Liver (tissue), 9 donors: ENCODE measurements around the gene SPTBN5. TPM values are rescaled to one million over a fixed set of nuclear protein-coding genes. Genes with fewer than 3 reads are reported as not detected.

Experiments used
- DNase-seq: peaks from one replicate; pipeline ENCODE4 v3.0.0-alpha.2; 2017; ENCODE audit warnings: low spot score
- H3K27ac ChIP-seq, 2 donors: one replicate each; pipeline ENCODE4 v1.7.0; 2013; ENCODE audit warnings: inconsistent platforms in 2 of 2, low read length in 2 of 2, control low read depth in 1 of 2, low read depth in 1 of 2, mild to moderate bottlenecking in 1 of 2
- H3K27me3 ChIP-seq, 4 donors: one replicate each; pipeline versions ENCODE4 v1.6.1 to v1.7.0; 2013; ENCODE audit warnings: low read length in 3 of 4, inconsistent platforms in 1 of 4, mild to moderate bottlenecking in 1 of 4, moderate library complexity in 1 of 4; ENCODE audit not compliant: control insufficient read depth in 4 of 4, insufficient read depth in 4 of 4
- H3K36me3 ChIP-seq, 4 donors: one replicate each; pipeline versions ENCODE4 v1.6.1 to v1.7.0; 2013; ENCODE audit warnings: low read length in 3 of 4, mild to moderate bottlenecking in 3 of 4, low read depth in 1 of 4, moderate library complexity in 1 of 4; ENCODE audit not compliant: control insufficient read depth in 4 of 4, insufficient read depth in 3 of 4
- H3K4me1 ChIP-seq, 4 donors: one replicate each; pipeline versions ENCODE4 v1.6.1 to v1.7.0; 2013; ENCODE audit warnings: low read length in 3 of 4, mild to moderate bottlenecking in 3 of 4, moderate library complexity in 1 of 4; ENCODE audit not compliant: control insufficient read depth in 4 of 4, insufficient read depth in 4 of 4
- H3K4me3 ChIP-seq, 3 donors: one replicate each; pipeline versions ENCODE4 v1.6.1 to v1.7.0; 2013; ENCODE audit warnings: low read length in 3 of 3, control low read depth in 1 of 3, low read depth in 1 of 3, mild to moderate bottlenecking in 1 of 3
- H3K9ac ChIP-seq, 2 donors: one replicate each; pipeline ENCODE4 v1.7.0; 2013; ENCODE audit warnings: low read length in 2 of 2, mild to moderate bottlenecking in 2 of 2, moderate library complexity in 2 of 2, control low read depth in 1 of 2, low read depth in 1 of 2
- H3K9me3 ChIP-seq, 4 donors: one replicate each; pipeline versions ENCODE4 v1.6.1 to v1.7.0; 2013; ENCODE audit warnings: low read length in 3 of 4; ENCODE audit not compliant: control insufficient read depth in 4 of 4
- ATF3 ChIP-seq: IDR thresholded peaks from 2 replicates; pipeline ENCODE4 v1.6.1; 2016; ENCODE audit warnings: antibody characterized with exemption
- CTCF ChIP-seq: fragments of 150-350 bp; IDR thresholded peaks from 2 replicates; pipeline ENCODE4 v1.5.1; 2017; ENCODE audit warnings: improper control_type of control experiment, low read depth, low read length; ENCODE audit not compliant: missing input control
- EGR1 ChIP-seq, 2 donors: IDR thresholded peaks; 2 replicates each; pipeline ENCODE4 v1.6.1; 2016 to 2018; ENCODE audit warnings: antibody characterized with exemption in 2 of 2, low read depth in 2 of 2
- FOXA1 ChIP-seq: IDR thresholded peaks from 2 replicates; pipeline ENCODE4 v1.6.1; 2016; ENCODE audit warnings: antibody characterized with exemption
- GABPA ChIP-seq, 2 donors: IDR thresholded peaks in 1 of 2; conservative IDR thresholded peaks in 1 of 2; 2 replicates each; pipeline ENCODE4 v1.6.1; 2016; ENCODE audit warnings: antibody characterized with exemption in 2 of 2, mild to moderate bottlenecking in 1 of 2, moderate library complexity in 1 of 2
- HNF4A ChIP-seq, 2 donors: conservative IDR thresholded peaks; 2 replicates each; pipeline ENCODE4 v1.6.1; 2016; ENCODE audit warnings: antibody characterized with exemption in 2 of 2, mild to moderate bottlenecking in 2 of 2
- HNF4G ChIP-seq: IDR thresholded peaks from 2 replicates; pipeline ENCODE4 v1.6.1; 2016; ENCODE audit warnings: antibody characterized with exemption
- JUND ChIP-seq, 2 donors: IDR thresholded peaks; 2 replicates each; pipeline ENCODE4 v1.6.1; 2016; ENCODE audit warnings: antibody characterized with exemption in 2 of 2
- NR2F2 ChIP-seq: IDR thresholded peaks from 2 replicates; pipeline ENCODE4 v1.6.1; 2016; ENCODE audit warnings: antibody characterized with exemption
- RAD21 ChIP-seq, 2 donors: IDR thresholded peaks; 2 replicates each; pipeline ENCODE4 v1.6.1; 2016; ENCODE audit warnings: antibody characterized with exemption in 2 of 2, mild to moderate bottlenecking in 2 of 2
- REST ChIP-seq: IDR thresholded peaks from 2 replicates; pipeline ENCODE4 v1.6.1; 2016; ENCODE audit warnings: antibody characterized with exemption, mild to moderate bottlenecking
- SP1 ChIP-seq: IDR thresholded peaks from 2 replicates; pipeline ENCODE4 v1.6.1; 2018; ENCODE audit warnings: antibody characterized with exemption, mild to moderate bottlenecking
- YY1 ChIP-seq: IDR thresholded peaks from 2 replicates; pipeline ENCODE4 v1.6.1; 2016; ENCODE audit warnings: antibody characterized with exemption, mild to moderate bottlenecking
- WGBS: extraction: QIAGEN DNeasy Blood & Tissue Kit; methylation state at CpG from one replicate; pipeline ENCODE4 v1.1.7; 2013; 5-methylcytosine and 5-hydroxymethylcytosine counted together
- polyA plus RNA-seq, 2 donors: library from polyadenylated mRNA; stranded (reverse) in 1 of 2; unstranded in 1 of 2; fragments of 200-250 nt in 1 of 2; fragments of >200 nt in 1 of 2; fragmentation: Nextera tagmentation in 1 of 2; extraction: Ambion mirVana in 1 of 2; gene quantifications; one replicate each; pipeline versions ENCODE4 v1.2.1 to v1.2.3, GENCODE V29; 2013 to 2015
- total RNA-seq, 2 donors: library from RNA; depleted of rRNA; stranded (reverse); fragments of >200 nt; gene quantifications; one replicate each; pipeline ENCODE4 v1.2.3, GENCODE V29; 2014
- TF ChIP-seq, protein P1 (sequence below): IDR thresholded peaks from 2 replicates; pipeline ENCODE4 v1.6.1; 2016; ENCODE audit warnings: antibody characterized with exemption
- TF ChIP-seq, protein P2 (sequence below): IDR thresholded peaks from 2 replicates; pipeline ENCODE4 v1.6.1; 2016; ENCODE audit warnings: antibody characterized with exemption
- donor health status: healthy.
- donor health status: healthy.
- donor health status: healthy.
- donor health status: healthy.
- donor health status: healthy.

The SPTBN5 gene
- total and polyA plus RNA-seq, 4 donors, result 0.12 to 1.7 (median 0.17) TPM

DNA sequence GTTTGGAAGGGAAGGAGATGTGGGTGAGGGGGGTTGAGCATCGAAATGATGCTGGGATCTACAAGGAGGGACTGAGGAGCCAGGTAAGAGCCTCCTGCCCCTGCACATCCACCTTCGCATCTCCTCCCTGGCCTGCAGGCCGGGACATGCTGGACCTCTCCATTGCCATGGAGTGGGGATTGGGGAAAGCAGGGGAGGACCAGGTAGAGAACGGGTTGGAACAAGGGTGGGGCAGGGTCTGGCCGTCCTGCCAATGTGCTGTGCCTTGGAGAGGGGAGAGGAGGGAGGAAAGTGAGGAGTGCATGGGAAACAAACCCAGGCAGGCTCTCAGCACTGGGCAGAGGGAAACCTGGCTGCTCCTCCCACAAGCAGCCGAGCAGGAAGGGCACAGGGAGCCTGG, 44.6 kb downstream of the SPTBN5 start:
- no peaks in the 10 kb centered on the region for H3K27me3 ChIP-seq
- no peak for TF ChIP-seq YY1
- no peak for TF ChIP-seq SP1
- TF ChIP-seq JUND (IDR thresholded peaks at IDR 0.05), result no peak
- no peak for TF ChIP-seq HNF4A (conservative IDR thresholded peaks at IDR 0.05)
- TF ChIP-seq CTCF, result no peak
- TF ChIP-seq EGR1 (IDR thresholded peaks at IDR 0.05; ENCODE audit: low read depth in 2 of 2), result no peak
- no peak for TF ChIP-seq HNF4G
- no peaks in the 10 kb centered on the region for H3K9me3 ChIP-seq
- 91% methylated on average over 6 of the region's 6 CpGs for WGBS
- H3K4me1 ChIP-seq, result no peaks in the 10 kb centered on the region
- DNase-seq, result no peak
- H3K9ac ChIP-seq, result no peak overlapping the region
- H3K36me3 ChIP-seq, result peaks cover 8 to 45% (median 22%) of the 10 kb centered on the region in 4 donors
- H3K27ac ChIP-seq, result no peak overlapping the region
- H3K4me3 ChIP-seq, result no peak overlapping the region

DNA sequence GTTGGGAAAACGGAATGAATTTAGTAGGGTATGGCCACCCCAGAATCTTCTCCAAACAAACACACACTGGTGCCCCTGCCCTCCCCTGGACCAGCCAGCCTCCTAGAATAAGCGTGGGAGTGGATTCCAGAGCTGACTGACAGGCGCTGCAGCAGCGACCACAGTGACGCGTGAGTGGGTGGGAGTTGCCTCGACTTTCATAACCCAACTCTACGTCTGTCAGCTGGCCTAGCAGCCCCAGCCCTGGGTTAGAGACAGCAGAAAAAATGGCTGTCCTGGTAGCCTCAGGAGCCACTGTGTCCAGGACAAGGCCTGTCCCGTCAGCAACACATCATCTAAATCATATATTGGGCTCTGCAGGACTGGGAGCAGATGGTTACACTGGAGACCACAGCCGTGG, 45.2 kb downstream of the SPTBN5 start:
- Histone ChIP-seq H3K9ac (no peak overlapping the region), H3K27ac (no peak overlapping the region), H3K9me3 (no peaks in the 10 kb centered on the region), H3K36me3 (peaks cover 8 to 47% (median 22%) of the 10 kb centered on the region in 4 donors), H3K4me1 (no peaks in the 10 kb centered on the region), H3K4me3 (no peak overlapping the region), H3K27me3 (no peaks in the 10 kb centered on the region)
- TF ChIP-seq FOXA1 (no peak), GABPA (IDR thresholded peaks at IDR 0.05 in 1 of 2, conservative IDR thresholded peaks at IDR 0.05 in 1 of 2) (no peak), CTCF (no peak), ATF3 (no peak), EGR1 (IDR thresholded peaks at IDR 0.05; ENCODE audit: low read depth in 2 of 2) (no peak), REST (no peak), NR2F2 (no peak), YY1 (no peak), RAD21 (IDR thresholded peaks at IDR 0.05) (no peak), JUND (IDR thresholded peaks at IDR 0.05) (no peak)
- TF ChIP-seq, protein P1, sequence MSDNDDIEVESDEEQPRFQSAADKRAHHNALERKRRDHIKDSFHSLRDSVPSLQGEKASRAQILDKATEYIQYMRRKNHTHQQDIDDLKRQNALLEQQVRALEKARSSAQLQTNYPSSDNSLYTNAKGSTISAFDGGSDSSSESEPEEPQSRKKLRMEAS, result no peak
- TF ChIP-seq, protein P2, sequence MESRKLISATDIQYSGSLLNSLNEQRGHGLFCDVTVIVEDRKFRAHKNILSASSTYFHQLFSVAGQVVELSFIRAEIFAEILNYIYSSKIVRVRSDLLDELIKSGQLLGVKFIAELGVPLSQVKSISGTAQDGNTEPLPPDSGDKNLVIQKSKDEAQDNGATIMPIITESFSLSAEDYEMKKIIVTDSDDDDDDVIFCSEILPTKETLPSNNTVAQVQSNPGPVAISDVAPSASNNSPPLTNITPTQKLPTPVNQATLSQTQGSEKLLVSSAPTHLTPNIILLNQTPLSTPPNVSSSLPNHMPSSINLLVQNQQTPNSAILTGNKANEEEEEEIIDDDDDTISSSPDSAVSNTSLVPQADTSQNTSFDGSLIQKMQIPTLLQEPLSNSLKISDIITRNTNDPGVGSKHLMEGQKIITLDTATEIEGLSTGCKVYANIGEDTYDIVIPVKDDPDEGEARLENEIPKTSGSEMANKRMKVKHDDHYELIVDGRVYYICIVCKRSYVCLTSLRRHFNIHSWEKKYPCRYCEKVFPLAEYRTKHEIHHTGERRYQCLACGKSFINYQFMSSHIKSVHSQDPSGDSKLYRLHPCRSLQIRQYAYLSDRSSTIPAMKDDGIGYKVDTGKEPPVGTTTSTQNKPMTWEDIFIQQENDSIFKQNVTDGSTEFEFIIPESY, result no peak
- no peak for DNase-seq
- 88% methylated on average over 10 of the region's 10 CpGs for WGBS
